Mesenchymal stem cell (in vitro differentiated cells and primary cell): ENCODE measurements around the gene MAP4K2.

ENCODE experiments used
- DNase-seq: peaks from one replicate; pipeline ENCODE4 v3.0.0-alpha.2; 2013
- H2AFZ ChIP-seq: one replicate; pipeline ENCODE4 v1.6.1; 2013; ENCODE audit warnings: low read depth, mild to moderate bottlenecking, control low read depth, inconsistent platforms, low read length, moderate library complexity
- H2AK5ac ChIP-seq: 2 replicates; pipeline ENCODE4 v1.6.1; 2013; ENCODE audit warnings: low read length, moderate library complexity, mild to moderate bottlenecking, inconsistent platforms; ENCODE audit not compliant: severe bottlenecking
- H2BK120ac ChIP-seq: one replicate; pipeline ENCODE4 v1.6.1; 2013; ENCODE audit warnings: low read depth, mild to moderate bottlenecking, inconsistent platforms, low read length, moderate library complexity
- H2BK12ac ChIP-seq, 2 experiments: one replicate each; pipeline ENCODE4 v1.6.1; 2013; ENCODE audit warnings: inconsistent platforms in 2 of 2, low read length in 2 of 2, mild to moderate bottlenecking in 2 of 2, moderate library complexity in 2 of 2, control low read depth in 1 of 2
- H2BK15ac ChIP-seq: one replicate; pipeline ENCODE4 v1.6.1; 2013; ENCODE audit warnings: mild to moderate bottlenecking, low read depth, inconsistent platforms; ENCODE audit not compliant: poor library complexity, severe bottlenecking
- H2BK5ac ChIP-seq: 2 replicates; pipeline ENCODE4 v1.6.1; 2013; ENCODE audit warnings: low read depth, mild to moderate bottlenecking, low read length, control low read depth, inconsistent platforms; ENCODE audit not compliant: poor library complexity, severe bottlenecking
- H3K14ac ChIP-seq, 2 experiments: one replicate each; pipeline ENCODE4 v1.6.1; 2013; ENCODE audit warnings: inconsistent platforms in 2 of 2, low read length in 2 of 2, control low read depth in 1 of 2, mild to moderate bottlenecking in 1 of 2, moderate library complexity in 1 of 2
- H3K18ac ChIP-seq, 2 experiments: one replicate each; pipeline ENCODE4 v1.6.1; 2013; ENCODE audit warnings: inconsistent platforms in 2 of 2, low read length in 2 of 2, control low read depth in 1 of 2, low read depth in 1 of 2, mild to moderate bottlenecking in 1 of 2
- H3K23ac ChIP-seq, 2 experiments: one replicate each; pipeline ENCODE4 v1.6.1; 2013; ENCODE audit warnings: inconsistent platforms in 2 of 2, low read length in 2 of 2, mild to moderate bottlenecking in 2 of 2, moderate library complexity in 2 of 2, control low read depth in 1 of 2
- H3K27ac ChIP-seq: 2 replicates; pipeline ENCODE4 v1.5.1; 2013; ENCODE audit warnings: mild to moderate bottlenecking, moderate library complexity, low read length, control low read depth, inconsistent platforms; ENCODE audit not compliant: poor library complexity, severe bottlenecking
- H3K27me3 ChIP-seq, 2 experiments: 2 replicates each; pipeline versions ENCODE4 v1.6.1 to v1.7.0; 2013; ENCODE audit warnings: low read length in 2 of 2, mild to moderate bottlenecking in 2 of 2, moderate library complexity in 2 of 2, control low read depth in 1 of 2, inconsistent platforms in 1 of 2; ENCODE audit not compliant: control insufficient read depth in 1 of 2, insufficient read depth in 1 of 2
- H3K36me3 ChIP-seq, 2 experiments: 2 replicates each; pipeline versions ENCODE4 v1.6.1 to v1.7.0; 2013; ENCODE audit warnings: low read length in 2 of 2, control low read depth in 1 of 2, inconsistent platforms in 1 of 2, low read depth in 1 of 2, mild to moderate bottlenecking in 1 of 2; ENCODE audit not compliant: insufficient read depth in 2 of 2, control insufficient read depth in 1 of 2
- H3K4ac ChIP-seq, 2 experiments: one replicate each; pipeline ENCODE4 v1.6.1; 2013; ENCODE audit warnings: inconsistent platforms in 2 of 2, low read length in 2 of 2, mild to moderate bottlenecking in 2 of 2, moderate library complexity in 2 of 2, control low read depth in 1 of 2, low read depth in 1 of 2
- H3K4me1 ChIP-seq: 2 replicates; pipeline ENCODE4 v1.6.1; 2013; ENCODE audit warnings: low read depth, low read length, control low read depth; ENCODE audit not compliant: control insufficient read depth, insufficient read depth
- H3K4me2 ChIP-seq: 2 replicates; pipeline ENCODE4 v1.6.1; 2013; ENCODE audit warnings: low read length, mild to moderate bottlenecking, inconsistent platforms; ENCODE audit not compliant: poor library complexity, severe bottlenecking
- H3K4me3 ChIP-seq, 2 experiments: 2 replicates each; pipeline versions ENCODE4 v1.5.1 to v1.7.0; 2013; ENCODE audit warnings: low read length in 2 of 2, mild to moderate bottlenecking in 2 of 2, control low read depth in 1 of 2, low read depth in 1 of 2; ENCODE audit not compliant: insufficient read depth in 1 of 2
- H3K79me1 ChIP-seq: replicated peaks from 2 replicates; pipeline ENCODE4 v1.6.1; 2013; ENCODE audit warnings: mild to moderate bottlenecking, control low read depth, low read length, inconsistent platforms; ENCODE audit not compliant: poor library complexity, severe bottlenecking
- H3K9ac ChIP-seq: 2 replicates; pipeline ENCODE4 v1.7.0; 2013; ENCODE audit warnings: mild to moderate bottlenecking, low read length, moderate library complexity
- H3K9me3 ChIP-seq: 2 replicates; pipeline ENCODE4 v1.7.0; 2013; ENCODE audit warnings: mild to moderate bottlenecking, low read length; ENCODE audit not compliant: control insufficient read depth
- H4K8ac ChIP-seq: one replicate; pipeline ENCODE4 v1.6.1; 2013; ENCODE audit warnings: inconsistent platforms, mild to moderate bottlenecking, low read length, moderate library complexity
- H4K91ac ChIP-seq: one replicate; pipeline ENCODE4 v1.6.1; 2013; ENCODE audit warnings: mild to moderate bottlenecking, low read length, inconsistent platforms
- WGBS: methylation state at CpG from one replicate; pipeline ENCODE4 v1.1.7; 2013; ENCODE audit warnings: mixed read lengths; 5-methylcytosine and 5-hydroxymethylcytosine counted together

Gene MAP4K2

DNA sequence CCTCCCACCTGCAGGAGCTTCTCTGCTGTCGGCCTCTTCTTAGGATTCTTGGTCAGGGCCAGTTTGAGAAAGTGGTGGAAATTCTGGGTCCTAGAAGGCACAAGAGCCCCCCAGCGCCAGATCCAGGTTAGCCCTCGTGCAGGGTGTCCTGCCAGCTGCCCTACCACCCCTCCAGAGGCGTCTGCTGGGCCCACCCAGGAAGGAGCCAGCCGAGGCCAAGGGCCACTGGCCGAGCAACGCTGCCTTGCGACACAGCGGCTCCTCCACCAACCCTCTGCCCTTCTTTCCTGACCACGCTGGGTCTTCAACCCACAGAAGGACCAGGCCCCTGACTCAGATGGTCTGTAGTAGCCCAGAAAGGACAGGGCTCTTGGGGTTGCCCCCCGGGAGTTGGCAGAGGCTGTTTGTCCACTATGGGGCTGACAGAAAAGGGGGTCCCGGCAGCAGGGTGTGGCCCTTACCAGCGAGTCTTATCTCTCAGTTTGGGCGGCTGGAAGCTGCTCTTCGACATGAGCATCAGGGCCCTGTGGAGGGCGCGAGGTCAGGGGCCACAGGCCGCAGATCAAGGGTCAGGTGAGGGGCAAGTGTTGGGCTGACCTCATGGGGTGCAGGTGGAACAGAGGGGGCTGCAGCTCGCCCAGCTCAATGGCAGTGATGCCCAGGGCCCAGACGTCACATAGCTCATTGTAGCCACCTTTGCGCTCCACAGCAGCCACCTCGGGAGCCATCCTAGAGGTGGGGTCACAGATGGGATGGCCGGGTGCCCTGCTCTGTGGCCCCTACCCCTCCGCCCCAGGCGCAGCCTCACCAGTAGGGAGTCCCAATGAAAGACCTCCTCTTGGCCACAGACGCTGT, 2.5 kb downstream of the MAP4K2 start:
- H2AFZ ChIP-seq = no peak overlapping the region
- no peak for DNase-seq

DNA sequence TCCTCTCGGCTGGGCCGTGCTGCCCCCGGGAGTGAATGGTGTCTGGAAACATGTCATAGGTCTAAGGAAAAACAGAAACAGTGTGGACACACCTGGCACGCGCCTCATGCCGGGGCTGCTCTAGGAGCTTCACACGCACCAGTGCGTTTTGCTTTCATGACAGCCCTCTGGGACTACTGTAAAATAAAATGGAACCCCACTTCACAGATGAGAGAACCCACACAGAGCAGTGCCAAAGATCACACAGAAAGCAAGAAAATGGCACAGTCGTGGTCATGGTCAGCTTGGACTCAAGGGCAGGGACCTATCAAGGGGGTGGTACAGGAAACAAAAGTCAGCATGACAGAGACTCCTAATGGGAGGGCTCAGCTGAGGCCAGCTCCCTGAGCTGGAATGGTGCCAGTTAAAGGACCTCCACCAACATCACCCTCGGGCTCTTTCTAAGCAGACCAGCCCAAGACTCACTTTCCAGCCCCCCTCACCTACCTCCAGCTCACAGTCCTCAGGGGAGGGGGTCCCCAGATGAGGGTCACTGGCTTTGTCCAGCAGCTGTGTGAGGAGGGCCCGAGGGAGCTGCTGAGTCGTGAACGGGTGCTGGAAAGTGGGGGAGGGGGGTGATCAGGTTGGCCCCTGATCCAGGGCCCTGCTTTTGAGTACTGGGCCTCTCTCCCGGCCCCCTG, 3.3 kb downstream of the MAP4K2 start:
- Histone ChIP-seq H3K79me1 (peaks cover 6% of the 10 kb centered on the region), H2BK12ac (no peak overlapping the region), H4K8ac (no peak overlapping the region), H3K9me3 (no peaks in the 10 kb centered on the region), H3K27ac (no peak overlapping the region), H2AK5ac (no peak overlapping the region), H3K4me2 (no peak overlapping the region), H2BK120ac (no peak overlapping the region), H3K23ac (no peak overlapping the region), H3K36me3 (peaks cover 27 to 57% of the 10 kb centered on the region in 2 experiments), H3K4me1 (peaks cover 23% of the 10 kb centered on the region), H2BK15ac (no peak overlapping the region), H3K27me3 (no peaks in the 10 kb centered on the region), H2BK5ac (no peak overlapping the region), H3K18ac (no peak overlapping the region), H4K91ac (no peak overlapping the region), H3K4ac (no peak overlapping the region), H2AFZ (no peak overlapping the region), H3K9ac (no peak overlapping the region), H3K4me3 (no peak overlapping the region), H3K14ac (no peak overlapping the region)
- WGBS = 83% methylated on average over 13 of the region's 14 CpGs
- peak; percentile 24 for DNase-seq

More for the DNA sequence above, 2.5 kb downstream of the MAP4K2 start:
- H2BK12ac ChIP-seq = no peak overlapping the region
- H3K4me1 ChIP-seq = peaks cover 23% of the 10 kb centered on the region
- no peak overlapping the region for H4K8ac ChIP-seq
- no peak overlapping the region for H2AK5ac ChIP-seq
- no peak overlapping the region for H3K4me3 ChIP-seq
- H3K4me2 ChIP-seq = no peak overlapping the region
- H2BK120ac ChIP-seq = no peak overlapping the region
- H3K23ac ChIP-seq = no peak overlapping the region
- H3K79me1 ChIP-seq = peaks cover 14% of the 10 kb centered on the region
- H4K91ac ChIP-seq = peak overlapping the region; percentile 53
- no peak overlapping the region for H2BK15ac ChIP-seq
- no peaks in the 10 kb centered on the region for H3K27me3 ChIP-seq
- no peak overlapping the region for H3K18ac ChIP-seq
- H3K14ac ChIP-seq = no peak overlapping the region
- WGBS = 94% methylated on average over 26 of the region's 26 CpGs
- no peak overlapping the region for H3K27ac ChIP-seq
- peaks cover 34 to 65% of the 10 kb centered on the region in 2 experiments for H3K36me3 ChIP-seq
- no peak overlapping the region for H3K9ac ChIP-seq
- H3K4ac ChIP-seq = no peak overlapping the region
- no peaks in the 10 kb centered on the region for H3K9me3 ChIP-seq
- no peak overlapping the region for H2BK5ac ChIP-seq

DNA sequence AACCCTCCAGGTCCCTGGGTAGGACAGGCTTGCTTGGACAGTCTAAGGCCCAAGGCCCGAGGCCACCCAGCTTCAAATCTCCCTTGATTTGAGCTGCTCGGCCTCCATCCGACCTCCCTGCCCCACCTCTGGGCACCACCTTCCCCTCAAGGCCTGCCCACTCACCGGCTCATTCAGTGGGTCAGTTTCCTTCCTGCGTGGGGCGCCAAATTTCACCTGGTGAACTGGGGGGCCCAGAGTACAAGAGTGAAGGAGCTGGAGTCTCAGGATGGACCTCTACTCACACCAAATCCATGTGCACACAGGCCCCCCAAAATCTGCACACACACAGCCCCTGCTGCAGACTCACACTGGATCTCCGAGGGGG, 3.8 kb downstream of the MAP4K2 start:
- no peak overlapping the region for H4K8ac ChIP-seq
- no peak overlapping the region for H3K23ac ChIP-seq
- 89% methylated on average over 4 of the region's 7 CpGs for WGBS
- no peak overlapping the region for H2BK15ac ChIP-seq
- no peak overlapping the region for H2AFZ ChIP-seq
- no peak overlapping the region for H3K9ac ChIP-seq
- no peaks in the 10 kb centered on the region for H3K9me3 ChIP-seq
- no peak overlapping the region for H3K4ac ChIP-seq
- H2BK5ac ChIP-seq = no peak overlapping the region
- H4K91ac ChIP-seq = no peak overlapping the region
- no peak overlapping the region for H3K4me3 ChIP-seq
- H2AK5ac ChIP-seq = no peak overlapping the region
- H2BK120ac ChIP-seq = no peak overlapping the region
- H3K36me3 ChIP-seq = peaks cover 21 to 55% of the 10 kb centered on the region in 2 experiments
- no peak overlapping the region for H3K18ac ChIP-seq
- H3K79me1 ChIP-seq = peaks cover 5% of the 10 kb centered on the region
- no peak overlapping the region for H3K27ac ChIP-seq
- peaks cover 21% of the 10 kb centered on the region for H3K4me1 ChIP-seq
- H3K4me2 ChIP-seq = no peak overlapping the region
- DNase-seq = no peak
- H2BK12ac ChIP-seq = no peak overlapping the region
- no peak overlapping the region for H3K14ac ChIP-seq
- no peaks in the 10 kb centered on the region for H3K27me3 ChIP-seq

DNA sequence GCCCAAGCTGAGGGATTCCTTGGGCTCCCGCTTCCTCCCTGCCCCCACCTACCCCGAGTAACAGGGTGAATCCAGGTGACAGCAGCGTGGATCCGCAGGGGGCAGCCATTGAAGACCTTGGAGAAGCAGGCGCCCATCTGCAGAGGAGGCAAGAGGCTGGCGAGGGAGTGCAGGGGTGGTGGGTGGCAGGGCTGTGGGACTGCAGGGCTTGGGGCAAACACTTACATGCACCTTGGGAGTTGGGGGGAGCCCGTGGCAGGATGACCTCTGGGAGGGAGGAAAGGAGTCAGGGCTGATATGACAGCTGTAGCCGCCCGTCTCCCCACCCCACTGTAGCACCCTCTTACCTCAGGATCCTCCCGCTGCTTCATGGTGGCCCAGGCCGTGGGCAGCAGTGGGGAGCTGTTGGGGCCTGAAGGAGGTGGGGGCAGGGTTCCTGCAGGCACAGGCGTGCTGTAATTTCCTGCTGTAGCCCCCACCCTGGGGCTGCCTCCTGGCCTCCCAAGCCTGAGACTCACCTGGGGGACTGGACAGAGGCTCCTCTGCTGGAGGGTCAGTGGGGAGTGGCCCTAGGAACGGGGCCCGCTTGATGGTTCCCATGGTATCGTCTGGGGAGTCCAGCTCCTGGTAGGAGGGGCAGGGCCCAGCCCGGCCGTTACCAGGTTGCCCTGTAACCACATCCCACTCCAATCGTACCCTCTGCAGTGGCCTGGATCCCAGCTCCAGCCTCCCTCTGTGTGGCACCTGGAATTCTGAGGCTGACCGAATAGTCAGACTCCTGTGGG, 6.1 kb downstream of the MAP4K2 start:
- H3K27me3 ChIP-seq = no peaks in the 10 kb centered on the region
- no peak overlapping the region for H3K4me2 ChIP-seq
- no peak overlapping the region for H2BK120ac ChIP-seq
- H3K4ac ChIP-seq = no peak overlapping the region
- H2BK5ac ChIP-seq = no peak overlapping the region
- WGBS = 97% methylated on average over 14 of the region's 19 CpGs
- H4K91ac ChIP-seq = no peak overlapping the region
- no peak overlapping the region for H3K18ac ChIP-seq
- H2BK15ac ChIP-seq = no peak overlapping the region
- no peak overlapping the region for H3K23ac ChIP-seq
- no peak overlapping the region for H3K27ac ChIP-seq
- peaks cover 2% of the 10 kb centered on the region for H3K79me1 ChIP-seq
- H4K8ac ChIP-seq = no peak overlapping the region
- no peak for DNase-seq
- no peak overlapping the region for H2AK5ac ChIP-seq
- no peak overlapping the region for H3K4me3 ChIP-seq
- peaks cover 9% of the 10 kb centered on the region for H3K4me1 ChIP-seq
- H2BK12ac ChIP-seq = no peak overlapping the region
- no peak overlapping the region for H3K9ac ChIP-seq
- H3K14ac ChIP-seq = no peak overlapping the region
- no peak overlapping the region for H2AFZ ChIP-seq
- no peaks in the 10 kb centered on the region for H3K9me3 ChIP-seq
- peaks cover 19 to 67% of the 10 kb centered on the region in 2 experiments for H3K36me3 ChIP-seq
